ENCODE measurements around the gene BACH2.

BACH2 gene

GRCh38 chr6:90020746-90021145 lies 275.9 kb downstream of the BACH2 start:
- in situ Hi-C loops (cut with MboI; ENCODE audit: low pct_unique_long_range_greater_than_20kb, low sequenced_read_pairs, unreplicated experiment) = no loop called here
- no peak for TF ChIP-seq CTCF (IDR thresholded peaks at IDR 0.05; ENCODE audit: extremely low read depth, insufficient read depth, missing control alignments)
- no peak for DNase-seq (ENCODE audit: low spot score)

GRCh38 chr6:90019216-90019615 lies 277.4 kb downstream of the BACH2 start:
- no peak for DNase-seq (ENCODE audit: low spot score)
- in situ Hi-C loops (cut with MboI; ENCODE audit: low pct_unique_long_range_greater_than_20kb, low sequenced_read_pairs, unreplicated experiment) = no loop called here
- no peak for TF ChIP-seq CTCF (IDR thresholded peaks at IDR 0.05; ENCODE audit: extremely low read depth, insufficient read depth, missing control alignments)

- DNase-seq (ENCODE audit: low spot score) = no peak
- in situ Hi-C loops (cut with MboI; ENCODE audit: low pct_unique_long_range_greater_than_20kb, low sequenced_read_pairs, unreplicated experiment) = no loop called here
- no peak for TF ChIP-seq CTCF (IDR thresholded peaks at IDR 0.05; ENCODE audit: extremely low read depth, insufficient read depth, missing control alignments)
Observed at GRCh38 chr6:90015883-90016282, 280.8 kb downstream of the BACH2 start.

GRCh38 chr6:90008908-90009501 lies 287.6 kb downstream of the BACH2 start:
- DNase-seq (ENCODE audit: low spot score) = no peak
- in situ Hi-C loops (cut with MboI; ENCODE audit: low pct_unique_long_range_greater_than_20kb, low sequenced_read_pairs, unreplicated experiment) = no loop called here

GRCh38 chr6:90008189-90008907 lies 288.3 kb downstream of the BACH2 start:
- in situ Hi-C loops (cut with MboI; ENCODE audit: low pct_unique_long_range_greater_than_20kb, low sequenced_read_pairs, unreplicated experiment) = no loop called here
- no peak for DNase-seq (ENCODE audit: low spot score)
- TF ChIP-seq CTCF (IDR thresholded peaks at IDR 0.05; ENCODE audit: extremely low read depth, insufficient read depth, missing control alignments) = no peak

More at GRCh38 chr6:90008908-90009501, 287.6 kb downstream of the BACH2 start:
- TF ChIP-seq CTCF (IDR thresholded peaks at IDR 0.05; ENCODE audit: extremely low read depth, insufficient read depth, missing control alignments) = no peak

- TF ChIP-seq CTCF (IDR thresholded peaks at IDR 0.05; ENCODE audit: extremely low read depth, insufficient read depth, missing control alignments) = no peak
- in situ Hi-C loops (cut with MboI; ENCODE audit: low pct_unique_long_range_greater_than_20kb, low sequenced_read_pairs, unreplicated experiment) = no loop called here
Observed at GRCh38 chr6:90005048-90005827, 291.4 kb downstream of the BACH2 start.

More at GRCh38 chr6:90005048-90005827, 291.4 kb downstream of the BACH2 start:
- no peak for DNase-seq (ENCODE audit: low spot score)

Data from GM13977 (cell line).